ENCODE measurements around the gene FAP.

Gene FAP

DNA sequence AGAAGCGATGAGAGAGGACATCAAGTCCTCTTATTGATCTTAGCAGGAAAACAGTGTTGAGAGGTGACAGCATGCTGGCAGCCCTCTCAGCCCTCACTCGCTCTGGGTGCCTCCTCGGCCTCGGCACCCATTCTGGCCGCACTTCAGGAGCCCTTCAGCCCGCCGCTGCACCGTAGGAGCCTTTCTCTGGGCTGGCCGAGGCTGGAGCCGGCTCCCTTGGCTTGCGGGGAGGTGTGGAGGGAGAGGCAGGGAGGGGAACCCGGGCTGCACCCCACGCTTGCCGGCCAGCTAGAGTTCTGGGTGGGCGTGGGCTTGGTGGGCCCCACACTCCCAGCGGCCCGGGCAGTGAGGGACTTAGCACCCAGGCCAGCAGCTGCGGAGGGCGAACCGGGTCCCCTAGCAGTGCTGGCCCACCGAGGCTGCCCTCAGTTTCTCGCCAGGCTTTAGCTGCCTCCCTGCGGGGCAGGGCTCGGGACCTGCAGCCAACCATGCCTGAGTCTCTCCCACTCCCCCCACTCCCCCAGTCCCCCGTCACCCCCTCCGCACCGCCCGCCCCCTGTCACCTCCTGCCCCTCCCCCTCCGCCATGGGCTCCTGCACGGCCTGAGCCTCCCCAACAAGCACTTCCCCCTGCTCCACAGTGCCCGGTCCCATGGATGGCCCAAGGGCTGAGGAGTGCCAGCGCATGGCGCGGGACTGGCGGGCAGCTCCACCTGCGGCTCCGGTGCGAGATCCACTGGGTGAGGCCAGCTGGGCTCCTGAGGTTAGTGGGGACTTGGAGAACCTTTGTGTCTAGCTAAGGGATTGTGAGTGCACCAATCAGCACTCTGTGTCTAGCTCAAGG is 8.4 kb downstream of the FAP start:
- DNase-seq: no peak

DNA sequence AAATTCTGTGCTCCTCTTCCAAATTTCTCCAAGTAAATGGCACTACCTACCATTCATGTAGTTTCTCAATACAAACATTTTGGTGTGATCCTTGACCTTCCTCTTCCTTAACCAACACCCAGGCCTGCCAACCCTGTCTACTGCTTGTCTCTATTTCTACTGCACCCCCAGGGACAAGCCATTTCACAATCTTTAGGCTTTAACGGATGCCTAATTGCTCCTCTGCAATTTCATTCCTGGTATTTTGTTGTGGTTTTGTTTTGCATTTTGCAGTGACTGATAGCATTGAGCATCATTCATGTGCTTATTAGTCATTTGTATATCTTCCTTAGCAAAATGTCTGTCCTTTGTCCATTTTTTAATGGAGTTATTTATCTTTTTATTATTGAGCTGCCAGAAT is 10.0 kb downstream of the FAP start:
- no peak for DNase-seq

DNA sequence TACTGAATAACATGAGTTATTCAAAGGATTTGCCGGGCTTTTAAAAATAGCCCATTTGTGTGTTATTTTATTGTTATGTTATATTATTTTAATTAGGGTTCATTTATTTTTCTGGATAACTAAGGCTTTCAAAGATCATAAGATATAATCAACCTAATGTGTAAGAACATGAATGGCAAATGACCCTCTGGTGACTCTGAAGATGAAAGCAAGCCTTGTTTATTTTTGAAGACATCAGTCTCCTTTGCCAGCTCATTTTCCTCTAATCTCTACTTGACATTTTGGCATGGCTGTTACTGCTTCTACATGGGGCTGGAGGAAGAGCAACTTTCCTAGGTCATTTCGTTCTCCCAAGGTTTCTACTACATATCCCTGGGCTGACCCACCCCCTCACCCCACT is 10.6 kb downstream of the FAP start:
- no peak for DNase-seq

DNA sequence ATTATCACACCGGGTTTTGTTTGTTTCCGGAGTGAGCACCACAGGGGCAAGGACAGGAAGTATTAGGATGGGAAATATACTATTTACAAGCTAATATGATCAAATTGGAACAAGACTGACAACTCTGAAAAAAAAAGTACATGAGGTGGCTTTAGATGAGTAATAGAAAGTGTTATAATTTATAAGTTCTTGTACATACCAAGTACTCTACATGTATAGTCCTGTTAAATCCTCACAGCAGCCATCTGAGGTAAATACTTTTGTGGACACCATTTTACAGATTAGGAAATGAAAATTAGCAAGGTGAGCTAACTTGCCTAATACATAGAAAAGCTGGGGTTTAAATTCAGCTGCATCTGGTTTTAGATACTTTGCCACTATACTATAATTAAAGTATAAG is 11.2 kb downstream of the FAP start:
- no peak for DNase-seq

DNA sequence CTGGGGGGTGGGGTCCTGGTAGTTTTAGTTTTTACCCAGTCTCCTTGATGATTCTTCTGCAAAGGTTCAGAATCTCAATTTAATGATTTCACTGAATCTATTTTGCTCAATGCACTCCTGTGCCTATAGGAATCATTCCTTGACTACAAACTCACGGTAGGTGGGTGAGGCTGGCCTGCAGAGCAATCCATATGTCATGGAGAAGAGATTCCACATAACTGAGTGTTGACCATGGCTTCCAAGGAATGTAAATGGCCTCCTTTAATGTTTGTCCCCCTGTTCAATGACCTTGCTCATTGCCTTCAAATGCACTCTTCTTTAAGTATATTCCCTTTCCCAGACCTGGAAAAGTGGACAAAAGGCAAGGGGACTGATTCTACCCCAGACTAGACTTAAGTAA is 12.5 kb downstream of the FAP start:
- DNase-seq: no peak

DNA sequence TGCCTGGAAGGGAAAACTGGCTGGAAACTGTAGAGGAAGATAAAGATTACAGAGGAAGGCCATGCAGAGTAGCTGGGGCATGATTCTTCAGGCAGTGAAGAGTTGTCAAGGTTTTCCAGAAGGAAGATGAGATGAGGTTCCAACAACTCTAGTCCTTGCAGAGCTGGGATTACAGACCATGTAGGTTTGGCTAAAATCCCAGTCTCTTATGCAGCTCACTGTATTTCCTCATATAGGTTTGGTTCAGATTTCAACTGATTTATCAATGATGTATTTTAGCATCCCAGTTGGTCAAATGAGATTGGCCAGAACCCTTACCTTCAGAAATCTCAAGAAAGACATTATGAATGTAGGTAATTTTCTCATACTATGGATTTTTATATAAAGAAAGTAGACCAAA is 16.4 kb downstream of the FAP start:
- no peak for DNase-seq

DNA sequence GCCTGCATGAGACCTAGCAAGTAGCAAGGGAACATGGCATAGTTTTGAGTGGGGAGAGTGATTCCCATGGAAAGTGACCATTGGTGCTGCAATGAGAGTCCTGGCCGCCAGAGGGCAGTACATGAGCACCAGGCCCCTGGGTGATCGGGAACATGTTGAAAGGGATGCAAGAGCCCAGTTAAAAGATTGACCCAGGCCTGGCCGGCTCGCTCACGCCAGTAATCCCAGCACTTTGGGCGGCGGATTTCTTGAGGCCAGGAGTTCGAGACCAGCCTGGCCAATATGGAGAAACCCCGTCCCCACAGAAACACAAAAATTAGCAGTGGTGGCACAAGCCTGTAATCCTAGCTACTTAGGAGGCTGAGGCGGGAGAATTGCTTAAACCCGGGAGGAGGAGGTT is 22.2 kb downstream of the FAP start:
- DNase-seq: peak in 3 of 4 experiments; percentile 20 to 45 (median 29)

DNA sequence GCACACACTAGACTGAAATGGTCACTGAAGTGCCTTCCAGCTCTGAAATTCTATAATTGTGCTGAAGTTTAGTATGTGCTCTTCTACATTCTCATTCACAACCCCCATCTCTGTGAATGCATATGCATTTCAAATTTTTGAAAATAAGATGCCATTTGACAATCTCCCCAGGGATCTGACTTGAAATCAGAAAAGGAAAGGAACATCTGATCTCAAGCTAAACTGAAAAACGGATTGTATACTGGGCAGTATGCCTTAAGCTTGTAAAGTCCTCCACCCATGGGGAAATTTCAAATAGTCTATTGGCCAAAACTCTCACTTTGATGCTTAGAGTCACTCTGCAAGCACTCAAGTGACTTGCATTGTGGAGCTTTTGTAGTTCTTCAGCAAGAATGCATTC is 22.9 kb downstream of the FAP start:
- DNase-seq: no peak

DNA sequence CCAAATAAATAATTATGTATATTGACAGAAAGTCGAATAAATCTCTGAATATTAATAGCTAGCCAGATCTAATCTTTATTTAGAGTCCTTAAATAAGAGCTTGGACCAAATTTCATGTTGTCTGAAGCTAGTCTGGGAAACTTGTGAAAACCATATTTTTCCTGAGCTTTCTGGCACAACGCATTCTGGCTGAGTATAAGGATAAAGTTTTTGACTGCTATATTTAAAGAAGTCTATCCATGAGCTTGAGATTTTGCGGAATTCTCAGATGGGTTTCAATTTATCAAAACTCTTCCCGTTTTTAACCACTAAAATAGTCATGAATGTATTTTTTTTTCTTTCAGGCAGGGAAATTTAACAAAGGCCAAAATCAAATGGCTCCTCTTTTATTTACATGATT is 23.8 kb downstream of the FAP start:
- no peak for DNase-seq

DNA sequence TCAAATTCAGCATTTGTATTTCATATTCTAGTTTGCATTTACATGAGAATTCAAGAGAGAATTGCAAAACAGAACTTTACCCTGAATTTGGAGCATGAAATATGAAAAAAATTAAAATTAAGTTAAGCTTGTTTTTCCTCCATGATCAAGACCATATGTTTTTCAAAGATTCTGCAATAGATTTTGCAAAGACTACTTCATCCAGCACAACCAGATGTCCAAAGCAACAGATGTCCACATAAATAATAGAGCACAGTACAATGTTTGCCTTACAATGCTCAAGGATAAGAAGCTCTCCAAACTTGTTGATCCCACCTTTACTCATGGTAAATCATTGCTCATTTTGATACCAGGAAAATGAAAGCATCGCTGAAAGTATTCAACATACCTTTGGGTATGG is 25.6 kb downstream of the FAP start:
- no peak for DNase-seq

DNA sequence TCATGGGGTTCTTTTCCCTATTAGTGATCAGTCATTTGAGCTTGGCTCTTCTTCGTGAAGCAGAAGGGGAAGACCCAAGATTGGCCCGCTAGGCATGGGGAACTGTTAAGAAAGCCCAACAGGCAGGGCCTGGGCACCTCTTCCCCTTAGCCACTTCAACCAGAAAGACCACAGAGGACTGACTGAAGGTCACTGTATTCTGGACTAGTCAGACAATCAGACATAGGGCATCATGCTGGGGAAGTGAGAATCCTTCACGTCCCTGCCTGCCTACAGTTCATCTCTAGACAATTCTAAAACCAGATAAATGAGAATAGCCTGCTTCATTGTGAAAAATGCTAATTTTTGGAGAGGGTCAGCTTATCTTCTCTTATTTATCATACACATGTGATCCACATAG is 28.1 kb downstream of the FAP start:
- no peak for DNase-seq

DNA sequence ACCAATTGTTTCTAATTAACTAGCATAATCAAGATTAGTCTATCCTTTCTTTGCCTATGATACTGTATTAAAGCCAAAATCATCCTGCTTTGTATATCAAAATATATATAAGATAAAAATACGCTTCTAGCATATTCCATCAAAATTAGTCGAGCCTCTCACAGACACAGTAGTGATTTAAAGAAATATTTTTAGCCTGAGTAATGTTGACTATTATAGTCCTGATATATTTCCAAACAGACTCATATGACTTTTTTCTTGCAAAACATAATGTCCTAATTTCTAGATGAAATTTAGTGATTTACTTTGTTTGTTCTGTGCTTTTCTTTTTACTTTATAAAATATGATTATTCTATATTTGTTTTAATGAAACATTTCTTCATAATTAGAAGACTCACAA is 30.9 kb downstream of the FAP start:
- DNase-seq: no peak

DNA sequence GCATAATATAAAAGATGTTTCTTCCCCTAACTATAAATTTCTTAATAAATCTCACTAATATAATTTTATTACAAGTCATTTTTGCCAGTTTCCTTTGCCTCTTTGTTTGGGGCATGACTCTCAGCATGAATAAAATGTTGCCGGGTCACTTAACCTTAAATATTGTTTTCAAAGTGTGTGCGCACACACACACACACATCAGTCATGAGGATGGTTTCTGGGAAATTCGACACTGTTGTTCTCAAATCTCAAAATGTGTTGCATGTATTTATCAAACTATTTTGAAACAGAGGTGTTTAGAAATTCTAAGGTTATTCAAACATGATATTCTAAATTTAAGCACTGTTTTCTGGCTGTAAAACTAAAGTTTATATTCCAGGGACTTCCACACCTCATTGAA is 31.5 kb downstream of the FAP start:
- no peak for DNase-seq

DNA sequence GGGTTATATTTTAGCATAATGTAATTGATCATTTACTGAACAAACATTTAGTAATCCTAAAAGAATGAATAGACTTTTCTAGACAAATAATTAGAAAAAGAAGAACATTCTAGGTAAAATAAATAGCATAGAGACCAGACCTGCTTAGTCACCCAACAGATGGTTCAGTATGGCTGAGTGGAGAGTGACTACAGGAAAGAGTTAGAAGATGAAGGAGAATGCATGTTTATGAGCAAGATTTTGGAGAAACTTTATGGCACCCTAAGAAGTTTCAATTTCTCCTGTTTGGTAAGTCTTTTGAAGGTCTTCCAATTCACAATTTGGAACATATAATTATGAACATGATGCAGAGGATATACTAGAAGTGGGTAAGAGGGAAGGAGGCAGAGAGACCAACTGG is 32.9 kb downstream of the FAP start:
- DNase-seq: no peak

DNA sequence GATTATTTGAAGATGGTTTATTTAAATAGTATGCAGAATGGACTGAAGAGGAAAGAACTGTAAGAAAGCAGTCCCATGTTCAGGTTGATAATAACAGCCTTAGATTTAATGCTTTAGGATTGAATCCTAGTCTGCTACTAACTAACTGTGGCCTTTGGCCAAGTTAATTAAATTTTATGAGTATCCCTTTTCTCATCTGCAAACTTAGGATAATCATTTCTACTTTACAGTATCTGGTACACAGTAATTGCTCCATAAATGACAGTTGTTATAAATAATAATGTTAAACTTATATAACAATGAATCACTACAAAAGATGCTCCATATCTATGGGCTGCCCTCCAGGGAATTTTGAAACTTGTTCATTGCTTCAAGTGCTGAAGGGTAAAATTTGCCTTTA is 41.0 kb downstream of the FAP start:
- no peak for DNase-seq

DNA sequence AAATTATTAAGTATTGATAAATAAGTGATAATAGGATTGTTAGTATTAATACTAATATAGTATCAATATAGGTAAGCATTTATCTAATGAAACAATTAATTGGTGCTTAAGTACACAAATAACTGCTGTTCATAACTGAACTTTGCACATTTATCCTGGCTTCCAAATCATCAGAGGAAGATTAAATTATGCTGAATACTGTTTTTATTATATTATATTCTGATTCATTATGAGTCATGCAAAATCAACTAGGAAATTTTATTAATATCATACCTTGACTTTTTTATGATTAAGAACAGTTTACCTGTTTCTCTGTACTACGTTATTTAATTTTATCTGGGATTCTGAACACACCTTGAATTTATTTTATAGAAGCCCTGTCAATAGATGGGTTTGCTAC is 42.6 kb downstream of the FAP start:
- DNase-seq: no peak

DNA sequence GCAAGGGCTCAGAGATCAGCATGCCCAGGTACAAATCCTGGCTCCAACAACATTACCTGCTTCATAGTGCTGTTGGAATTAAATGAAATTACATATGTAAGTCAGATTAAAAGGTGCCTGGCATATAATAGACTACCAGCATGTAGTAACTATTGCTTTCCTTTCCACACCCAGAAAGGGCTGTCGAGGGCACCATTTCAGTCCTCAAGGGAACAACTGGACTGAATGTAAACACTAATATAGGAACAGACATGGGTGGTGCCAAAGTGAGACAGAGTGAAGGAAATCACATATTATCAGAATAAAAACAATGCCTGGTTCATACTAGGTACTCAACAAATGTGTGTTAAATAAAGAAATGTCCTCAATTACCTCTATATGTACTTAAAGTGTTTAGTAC is 43.3 kb downstream of the FAP start:
- DNase-seq: no peak

DNA sequence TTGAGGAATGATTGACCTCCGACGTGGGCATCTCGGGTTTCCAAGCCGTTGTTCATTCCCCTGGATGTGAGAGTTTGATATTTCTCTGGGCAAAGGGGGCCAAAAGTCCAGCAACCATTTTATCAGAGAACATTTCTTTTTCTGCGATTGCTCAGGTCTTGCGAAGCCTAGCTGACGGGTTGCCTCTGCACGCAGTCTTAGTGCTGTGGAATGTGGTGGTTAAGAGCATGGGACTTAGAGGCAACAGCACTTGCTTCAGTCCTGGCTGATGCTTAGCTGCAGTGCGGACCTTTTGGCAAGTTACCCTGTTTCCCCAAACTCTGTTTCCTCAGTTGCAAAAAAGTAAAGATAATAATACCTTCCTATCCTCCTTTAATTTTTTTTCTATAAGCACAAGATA is 45.0 kb downstream of the FAP start:
- no peak for DNase-seq

DNA sequence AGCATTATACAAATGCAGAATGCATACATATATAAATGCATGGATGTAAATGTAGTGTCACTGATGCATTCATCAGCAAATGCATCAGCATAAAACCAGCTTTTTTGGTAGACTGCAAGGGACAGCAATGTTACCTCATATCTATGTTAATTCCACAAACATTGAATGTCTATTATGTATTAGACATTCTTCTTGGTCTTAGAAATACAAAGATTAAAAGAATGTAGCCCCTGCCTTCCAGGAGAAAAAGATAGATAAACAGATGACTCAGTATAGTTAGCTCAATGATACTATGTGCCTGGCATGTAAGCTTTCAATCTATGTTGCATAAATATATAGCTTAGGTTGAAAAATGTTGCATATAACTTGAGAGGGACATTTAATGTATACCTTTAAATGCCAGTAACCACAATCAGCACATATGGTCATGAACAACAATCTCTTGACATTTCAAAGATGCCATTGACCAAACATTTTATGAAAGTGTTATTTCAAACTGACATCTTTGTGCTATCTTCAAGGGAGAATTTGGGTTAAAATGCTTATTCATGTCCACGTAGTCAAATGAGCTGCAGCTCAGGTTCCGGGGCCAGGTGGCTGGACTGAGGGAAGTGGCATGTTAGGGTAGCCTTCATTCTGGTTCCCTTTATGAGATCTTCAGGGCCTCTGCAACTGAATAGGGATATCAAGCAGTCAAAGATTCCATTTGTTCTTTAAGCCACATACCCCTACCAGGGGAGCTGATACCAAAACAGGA is 46.0 kb downstream of the FAP start:
- DNase-seq: no peak

DNA sequence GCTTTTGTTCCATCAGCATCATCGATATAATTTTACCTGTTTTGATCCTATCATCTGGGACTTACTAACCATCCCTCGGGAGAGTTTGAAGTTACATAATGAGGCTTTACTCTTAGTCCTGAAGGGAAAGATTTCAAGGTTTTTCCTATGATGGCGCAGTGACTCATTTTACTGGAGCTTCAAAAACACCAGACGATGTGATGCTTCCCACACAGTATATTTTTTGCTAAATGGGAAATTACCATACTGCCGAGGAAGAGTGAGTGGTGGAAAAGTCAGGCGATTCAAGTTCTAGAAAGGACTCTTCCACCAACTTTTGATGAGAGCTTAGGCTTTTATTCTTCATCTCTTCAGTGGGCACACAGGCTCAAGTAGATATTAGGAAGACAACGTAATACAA is 46.6 kb downstream of the FAP start:
- DNase-seq: no peak

DNA sequence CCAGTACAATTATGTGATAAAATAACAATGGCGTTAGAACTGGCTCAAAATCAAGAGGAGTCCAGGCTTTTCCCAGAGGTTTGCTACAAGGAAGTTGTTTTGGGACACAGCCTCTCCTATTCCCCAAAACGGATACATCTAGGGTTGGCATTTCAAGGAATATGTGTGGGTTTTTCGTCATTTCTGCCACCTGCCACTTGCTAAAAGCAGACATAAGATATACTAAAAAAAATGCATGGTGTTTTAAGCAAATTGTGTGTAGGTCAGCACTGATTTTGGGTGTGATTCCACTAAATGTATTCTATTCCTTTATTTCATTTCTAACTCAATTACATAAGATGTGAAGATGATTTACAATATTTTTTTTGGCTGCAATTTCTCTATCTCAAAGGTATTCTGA is 54.8 kb downstream of the FAP start:
- no peak for DNase-seq

DNA sequence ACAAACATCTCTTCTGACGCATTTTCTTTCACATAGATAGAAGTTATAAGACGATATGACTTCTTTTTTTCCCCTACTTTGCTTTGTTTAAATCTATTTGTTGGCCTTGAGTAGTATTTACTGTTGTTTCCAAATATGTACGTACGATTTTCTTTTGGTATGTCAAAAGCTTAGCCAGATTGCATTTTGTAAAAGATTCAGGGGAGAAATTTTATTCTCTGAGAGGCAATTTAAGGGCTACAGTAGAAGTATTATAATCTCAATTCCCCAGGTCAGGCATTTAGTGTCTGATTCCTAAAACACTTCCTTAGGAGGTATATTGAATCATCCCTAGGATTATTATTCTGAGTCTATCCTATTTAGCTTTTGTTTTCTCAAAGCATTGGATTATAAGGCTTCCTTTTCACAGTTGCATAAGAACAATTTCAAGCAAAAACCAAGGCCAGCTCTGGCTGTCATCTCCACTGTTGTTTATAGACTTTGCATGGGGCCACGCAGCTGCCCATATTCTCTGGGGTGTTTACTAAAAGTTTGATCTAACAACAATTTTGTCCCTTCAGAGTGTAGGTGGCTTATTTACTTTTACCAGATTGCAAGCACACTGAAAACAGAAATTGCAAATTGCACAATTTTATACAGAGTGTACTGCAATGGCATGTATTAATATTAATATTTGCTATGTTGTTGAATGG is 57.6 kb downstream of the FAP start:
- no peak for DNase-seq

DNA sequence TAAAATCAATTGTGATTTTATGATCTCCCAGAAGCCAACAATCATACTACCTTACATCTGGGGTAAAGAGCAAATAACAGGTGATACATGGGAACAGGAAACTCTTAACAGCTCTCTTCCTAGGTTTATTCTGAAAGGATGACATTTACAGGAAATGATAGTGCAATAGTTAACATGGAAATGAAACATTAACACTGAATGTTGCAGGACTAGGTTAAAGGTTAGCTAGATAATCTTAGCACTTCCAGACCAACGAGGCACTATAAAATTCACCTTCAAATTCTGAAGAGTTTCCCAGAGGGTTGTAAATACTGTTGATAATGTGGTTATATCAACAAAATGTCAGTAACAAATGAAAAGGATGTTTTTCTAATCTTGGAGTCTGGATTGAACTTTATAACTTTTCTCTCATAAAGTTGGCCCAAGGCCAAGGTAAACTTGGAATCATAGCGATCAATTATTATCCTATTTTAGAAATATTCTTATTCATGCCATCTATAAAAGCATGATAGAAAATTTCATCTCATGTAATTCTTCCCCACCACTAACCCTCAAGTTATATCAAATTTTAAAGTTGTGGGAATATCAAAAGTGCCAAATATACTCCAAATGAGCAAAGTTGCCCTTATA is 58.3 kb downstream of the FAP start:
- no peak for DNase-seq

DNA sequence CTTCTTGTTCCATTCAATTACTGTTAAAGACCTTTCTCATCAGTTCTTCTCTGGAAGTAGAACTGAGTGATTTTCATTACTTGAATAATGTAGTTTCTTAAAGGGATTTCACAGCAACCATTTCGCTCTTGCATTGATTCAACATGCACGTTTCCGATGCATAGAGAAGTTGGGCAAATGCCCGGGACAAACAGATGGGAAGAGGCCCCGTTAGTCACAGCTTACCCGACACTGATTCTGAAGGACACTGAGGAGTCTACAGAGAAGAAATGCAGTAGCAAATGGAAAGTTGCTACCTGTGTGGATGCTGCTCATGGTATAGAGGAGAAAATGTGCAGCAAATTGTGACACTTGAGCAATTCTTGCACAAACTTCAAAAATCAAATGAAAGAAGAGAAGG is 58.9 kb downstream of the FAP start:
- no peak for DNase-seq

Data from activated naive CD4-positive, alpha-beta T cell (primary cell).